ENCODE data around the gene CTAGE6.
"Not testable (repeated sequence)": the region's sequence is repeated elsewhere in the genome, so short reads cannot be mapped to it uniquely, and the experiment has no call there.

The CTAGE6 gene

DNA sequence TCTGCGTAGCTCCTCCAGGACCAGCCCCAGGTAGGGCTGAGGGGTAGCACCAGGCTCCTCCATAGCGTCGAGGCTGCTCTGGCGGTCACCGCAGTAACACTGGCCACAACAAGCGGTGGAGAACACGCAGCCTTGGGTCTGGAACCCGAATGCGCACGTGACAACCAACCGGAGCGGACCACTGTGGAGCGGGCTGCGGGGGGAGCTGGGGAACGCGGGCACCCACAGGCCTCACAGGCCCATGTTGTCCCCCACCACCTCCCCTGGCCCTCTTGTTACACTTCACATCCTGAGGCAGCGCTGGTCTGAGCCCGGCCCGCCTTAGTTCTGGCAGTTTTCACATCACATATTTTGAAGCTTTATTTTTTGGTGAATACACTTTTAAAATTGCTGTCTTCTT lies at the start of gene CTAGE6:
Gene CTAGE6, minus strand, starts transcription at position 101 of the 400 bp plus-strand sequence. Its CDS starts 38 bp downstream, at position 63.
- not testable (repeated sequence) for H3K27me3 ChIP-seq (ENCODE audit: control insufficient read depth, insufficient read depth, low read length); H3K4me3 ChIP-seq (ENCODE audit: low read depth, low read length); H3K9me3 ChIP-seq (ENCODE audit: control insufficient read depth, insufficient read depth, low read depth, low read length)

DNA sequence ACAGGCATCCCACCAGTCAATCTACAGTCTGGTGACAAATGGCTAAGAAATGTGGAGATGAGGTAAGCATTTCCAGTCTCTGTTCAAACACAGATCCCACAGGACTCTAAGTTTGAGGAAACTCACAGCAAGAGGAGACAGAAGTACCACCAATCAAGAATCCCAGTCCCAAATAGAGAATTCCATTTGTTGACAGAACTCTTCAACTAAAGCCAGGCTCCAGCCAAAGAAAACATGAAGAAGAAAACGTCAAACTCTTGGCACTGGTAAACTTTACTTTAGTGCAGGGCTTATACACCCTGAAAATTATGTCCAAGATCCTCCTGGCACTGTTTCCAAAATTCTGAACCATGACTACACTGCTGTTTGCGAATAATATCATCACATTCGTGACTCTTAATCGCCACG lies 49.2 kb upstream of the CTAGE6 start:
- H3K27me3 ChIP-seq (ENCODE audit: control insufficient read depth, insufficient read depth, low read length); H3K4me1 ChIP-seq (ENCODE audit: control insufficient read depth, insufficient read depth, low read length); H3K9me3 ChIP-seq (ENCODE audit: control insufficient read depth, insufficient read depth, low read depth, low read length); H3K4me3 ChIP-seq (ENCODE audit: low read depth, low read length); H3K36me3 ChIP-seq (ENCODE audit: control insufficient read depth, insufficient read depth, low read length); H3K9ac ChIP-seq (ENCODE audit: low read length); H3K27ac ChIP-seq (ENCODE audit: low read depth, low read length): not testable (repeated sequence)

More for the DNA sequence above, at the start of gene CTAGE6:
- H3K36me3 ChIP-seq (ENCODE audit: control insufficient read depth, insufficient read depth, low read length); H3K27ac ChIP-seq (ENCODE audit: low read depth, low read length); H3K9ac ChIP-seq (ENCODE audit: low read length); H3K4me1 ChIP-seq (ENCODE audit: control insufficient read depth, insufficient read depth, low read length): not testable (repeated sequence)

GRCh38 chr7:143797896-143798290 lies 40.4 kb upstream of the CTAGE6 start:
- not testable (repeated sequence) for H3K4me3 ChIP-seq (ENCODE audit: low read depth, low read length); H3K36me3 ChIP-seq (ENCODE audit: control insufficient read depth, insufficient read depth, low read length); H3K27ac ChIP-seq (ENCODE audit: low read depth, low read length); H3K4me1 ChIP-seq (ENCODE audit: control insufficient read depth, insufficient read depth, low read length); H3K27me3 ChIP-seq (ENCODE audit: control insufficient read depth, insufficient read depth, low read length); H3K9ac ChIP-seq (ENCODE audit: low read length); H3K9me3 ChIP-seq (ENCODE audit: control insufficient read depth, insufficient read depth, low read depth, low read length)

GRCh38 chr7:143797119-143797895 lies 39.8 kb upstream of the CTAGE6 start:
- H3K4me1 ChIP-seq (ENCODE audit: control insufficient read depth, insufficient read depth, low read length); H3K27me3 ChIP-seq (ENCODE audit: control insufficient read depth, insufficient read depth, low read length); H3K4me3 ChIP-seq (ENCODE audit: low read depth, low read length); H3K9me3 ChIP-seq (ENCODE audit: control insufficient read depth, insufficient read depth, low read depth, low read length); H3K9ac ChIP-seq (ENCODE audit: low read length); H3K36me3 ChIP-seq (ENCODE audit: control insufficient read depth, insufficient read depth, low read length); H3K27ac ChIP-seq (ENCODE audit: low read depth, low read length): not testable (repeated sequence)

DNA sequence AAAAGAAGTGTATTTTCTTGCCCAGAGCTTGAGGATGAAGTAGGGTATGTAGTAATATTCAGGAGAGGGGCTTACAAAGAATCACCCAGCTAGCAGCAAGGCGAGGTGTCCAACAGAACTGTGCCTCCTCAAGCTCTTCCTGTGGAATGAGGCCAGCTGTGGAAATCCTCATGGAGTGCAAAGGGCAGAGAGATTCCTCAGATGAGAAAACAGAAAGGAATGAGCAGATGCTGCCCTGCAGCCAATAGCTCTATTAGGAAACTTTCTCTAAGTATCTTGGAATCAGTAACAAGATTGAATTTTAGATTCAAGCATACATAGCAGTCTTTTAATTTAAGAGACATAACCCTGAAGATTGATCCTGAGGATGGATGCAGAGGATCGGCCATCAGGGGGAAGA lies 38.2 kb upstream of the CTAGE6 start:
- not testable (repeated sequence) for H3K27me3 ChIP-seq (ENCODE audit: control insufficient read depth, insufficient read depth, low read length); H3K4me3 ChIP-seq (ENCODE audit: low read depth, low read length); H3K9ac ChIP-seq (ENCODE audit: low read length); H3K27ac ChIP-seq (ENCODE audit: low read depth, low read length); H3K36me3 ChIP-seq (ENCODE audit: control insufficient read depth, insufficient read depth, low read length); H3K9me3 ChIP-seq (ENCODE audit: control insufficient read depth, insufficient read depth, low read depth, low read length); H3K4me1 ChIP-seq (ENCODE audit: control insufficient read depth, insufficient read depth, low read length)

DNA sequence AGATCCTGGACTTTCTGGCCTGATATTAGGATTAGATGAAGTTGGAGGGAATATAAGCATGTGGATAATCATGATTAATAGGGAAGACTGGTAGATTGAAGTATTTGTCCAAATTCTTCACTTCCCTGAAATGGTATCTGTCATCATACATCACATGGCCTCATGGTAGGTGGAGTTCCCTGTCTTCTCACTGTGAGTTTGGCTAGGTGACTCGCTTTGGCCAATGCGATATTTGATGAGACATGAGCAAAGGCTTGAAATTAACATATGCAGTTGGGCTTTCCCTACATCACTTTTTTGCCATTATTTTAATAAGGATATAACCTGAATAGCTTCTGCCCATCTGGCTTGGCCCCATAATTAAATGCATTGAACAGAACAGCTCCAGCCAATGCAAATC lies 35.1 kb upstream of the CTAGE6 start:
- not testable (repeated sequence) for H3K9ac ChIP-seq (ENCODE audit: low read length); H3K27ac ChIP-seq (ENCODE audit: low read depth, low read length); H3K27me3 ChIP-seq (ENCODE audit: control insufficient read depth, insufficient read depth, low read length); H3K36me3 ChIP-seq (ENCODE audit: control insufficient read depth, insufficient read depth, low read length); H3K9me3 ChIP-seq (ENCODE audit: control insufficient read depth, insufficient read depth, low read depth, low read length); H3K4me1 ChIP-seq (ENCODE audit: control insufficient read depth, insufficient read depth, low read length); H3K4me3 ChIP-seq (ENCODE audit: low read depth, low read length)

GRCh38 chr7:143785415-143786182 lies 28.1 kb upstream of the CTAGE6 start:
- not testable (repeated sequence) for H3K27ac ChIP-seq (ENCODE audit: low read depth, low read length); H3K36me3 ChIP-seq (ENCODE audit: control insufficient read depth, insufficient read depth, low read length); H3K4me3 ChIP-seq (ENCODE audit: low read depth, low read length); H3K27me3 ChIP-seq (ENCODE audit: control insufficient read depth, insufficient read depth, low read length); H3K9ac ChIP-seq (ENCODE audit: low read length); H3K9me3 ChIP-seq (ENCODE audit: control insufficient read depth, insufficient read depth, low read depth, low read length); H3K4me1 ChIP-seq (ENCODE audit: control insufficient read depth, insufficient read depth, low read length)

DNA sequence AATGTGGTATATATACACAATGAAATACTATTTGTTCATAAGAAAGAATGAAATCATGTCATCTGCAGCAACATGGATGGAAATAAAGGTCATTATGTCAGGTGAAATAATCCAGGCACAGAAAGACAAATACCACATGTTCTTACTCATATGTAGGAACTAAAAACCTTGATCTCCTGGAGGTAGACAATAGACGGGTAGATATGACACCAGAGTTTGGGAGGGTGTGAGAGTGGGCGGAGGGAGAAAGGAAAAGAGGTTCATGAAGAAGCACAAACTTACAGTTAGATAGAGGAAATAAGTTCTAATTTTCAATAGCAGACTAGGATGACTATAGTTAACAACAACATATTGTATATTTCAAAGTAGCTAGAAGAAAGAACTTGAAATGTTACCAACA lies 22.1 kb upstream of the CTAGE6 start:
- not testable (repeated sequence) for H3K4me3 ChIP-seq (ENCODE audit: low read depth, low read length); H3K9me3 ChIP-seq (ENCODE audit: control insufficient read depth, insufficient read depth, low read depth, low read length); H3K27me3 ChIP-seq (ENCODE audit: control insufficient read depth, insufficient read depth, low read length); H3K9ac ChIP-seq (ENCODE audit: low read length); H3K36me3 ChIP-seq (ENCODE audit: control insufficient read depth, insufficient read depth, low read length); H3K4me1 ChIP-seq (ENCODE audit: control insufficient read depth, insufficient read depth, low read length); H3K27ac ChIP-seq (ENCODE audit: low read depth, low read length)

DNA sequence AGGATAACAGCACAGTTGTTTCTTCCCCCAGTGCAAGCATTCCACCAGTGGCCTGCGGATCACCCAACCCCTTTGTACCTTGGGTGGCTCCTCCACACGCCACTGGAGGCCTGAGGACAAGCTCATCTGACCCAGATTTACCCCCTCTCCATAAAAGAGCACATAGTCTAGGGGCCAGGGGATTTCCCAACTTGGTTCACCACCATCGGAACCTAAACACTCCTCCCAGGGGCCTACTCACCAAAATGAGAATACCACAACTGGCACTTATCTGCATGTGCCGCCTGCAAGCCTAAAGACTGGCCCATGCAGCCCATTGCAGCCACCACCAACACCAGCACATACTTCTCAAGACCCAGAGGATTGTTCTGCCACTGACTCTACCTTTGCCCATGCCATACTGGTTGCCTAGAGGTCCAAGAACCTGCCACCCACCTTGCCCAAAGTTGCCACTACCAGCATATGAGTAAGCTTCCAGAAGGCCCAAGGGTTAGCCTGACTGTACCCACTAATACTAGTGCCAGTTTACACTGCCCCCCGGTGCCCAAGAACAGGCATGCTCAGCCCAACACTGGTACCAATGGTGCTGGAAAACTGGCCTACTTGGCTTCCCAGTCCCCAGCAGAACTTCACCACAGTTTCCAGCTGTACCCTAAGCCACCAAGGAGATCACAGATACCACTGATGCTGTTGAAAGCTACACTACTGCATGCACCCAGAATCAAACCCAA lies 15.4 kb upstream of the CTAGE6 start:
- H3K36me3 ChIP-seq (ENCODE audit: control insufficient read depth, insufficient read depth, low read length); H3K9ac ChIP-seq (ENCODE audit: low read length); H3K4me3 ChIP-seq (ENCODE audit: low read depth, low read length); H3K27ac ChIP-seq (ENCODE audit: low read depth, low read length); H3K9me3 ChIP-seq (ENCODE audit: control insufficient read depth, insufficient read depth, low read depth, low read length); H3K4me1 ChIP-seq (ENCODE audit: control insufficient read depth, insufficient read depth, low read length); H3K27me3 ChIP-seq (ENCODE audit: control insufficient read depth, insufficient read depth, low read length): not testable (repeated sequence)

DNA sequence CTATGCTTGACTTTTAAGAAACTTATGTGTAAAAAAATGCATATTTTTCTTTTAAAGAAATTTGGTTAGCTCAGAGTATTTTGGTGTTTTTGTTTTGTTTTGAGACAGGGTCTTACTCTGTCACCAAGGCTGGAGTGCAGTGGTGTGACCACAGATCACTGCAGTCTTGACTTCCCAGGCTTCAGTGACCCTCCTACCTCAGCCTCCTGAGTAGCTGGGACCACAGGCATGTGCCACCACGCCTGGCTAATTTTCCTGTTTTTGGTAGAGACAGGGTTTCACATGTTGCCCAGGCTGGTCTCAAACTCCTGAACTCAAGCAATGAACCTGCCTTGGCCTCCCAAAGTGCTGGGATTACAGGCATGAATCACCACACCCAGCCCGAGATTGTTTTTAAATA lies 10.0 kb upstream of the CTAGE6 start:
- H3K9me3 ChIP-seq (ENCODE audit: control insufficient read depth, insufficient read depth, low read depth, low read length); H3K4me1 ChIP-seq (ENCODE audit: control insufficient read depth, insufficient read depth, low read length); H3K27ac ChIP-seq (ENCODE audit: low read depth, low read length); H3K36me3 ChIP-seq (ENCODE audit: control insufficient read depth, insufficient read depth, low read length); H3K4me3 ChIP-seq (ENCODE audit: low read depth, low read length); H3K27me3 ChIP-seq (ENCODE audit: control insufficient read depth, insufficient read depth, low read length); H3K9ac ChIP-seq (ENCODE audit: low read length): not testable (repeated sequence)

GRCh38 chr7:143765678-143766077 lies 8.2 kb upstream of the CTAGE6 start:
- H3K4me1 ChIP-seq (ENCODE audit: control insufficient read depth, insufficient read depth, low read length); H3K9ac ChIP-seq (ENCODE audit: low read length); H3K27ac ChIP-seq (ENCODE audit: low read depth, low read length); H3K36me3 ChIP-seq (ENCODE audit: control insufficient read depth, insufficient read depth, low read length); H3K4me3 ChIP-seq (ENCODE audit: low read depth, low read length); H3K27me3 ChIP-seq (ENCODE audit: control insufficient read depth, insufficient read depth, low read length); H3K9me3 ChIP-seq (ENCODE audit: control insufficient read depth, insufficient read depth, low read depth, low read length): not testable (repeated sequence)

All from HUES6 (cell line).